ENCODE data around the gene CLIC5. TPM values are rescaled to one million over a fixed set of nuclear protein-coding genes. Genes with fewer than 3 reads are reported as not detected.

Gene CLIC5
- total and polyA plus RNA-seq, 5 donors from 2014 or later, result 0.76 to 4.7 (median 2.3) TPM

Other genes starting within 250 kb of the CLIC5 start
- gene ENPP4, start 114.1 kb upstream of the CLIC5 start, total RNA-seq, result 4.5 TPM
- gene ENPP4, start 114.1 kb upstream of the CLIC5 start, polyA plus RNA-seq, result 1 to 10 TPM; 2.1 to 3.6 (median 3.0) TPM
- gene ENPP5, start 155.1 kb upstream of the CLIC5 start, total RNA-seq, result not detected
- under 1 TPM in 2 of 4 donors, not detected in 2; 0.14 to 0.20 TPM for gene ENPP5, start 155.1 kb upstream of the CLIC5 start, polyA plus RNA-seq

Data from CD4-positive, CD25-positive, alpha-beta regulatory T cell (primary cell).